Upper lobe of left lung (tissue), 6 donors: ENCODE results near the gene MYLK4. TPM values are rescaled to one million over a fixed set of nuclear protein-coding genes. Genes with fewer than 3 reads are reported as not detected.
A peak's percentile ranks its signal among the peaks of the same experiment; 100 is the strongest.

Experiments used
- ATAC-seq, 2 donors: fragments of 200-7000 bp; cut with Tn5 transposase; one replicate each; pipeline ENCODE4 v1.9.1; 2022; ENCODE audit warnings: mild to moderate bottlenecking in 2 of 2, moderate library complexity in 2 of 2; ENCODE audit not compliant: low FRiP score in 2 of 2
- DNase-seq, 2 donors: peaks; one replicate each; pipeline ENCODE4 v3.0.0-alpha.2; 2019 to 2020
- H3K27ac ChIP-seq, 4 donors: fragments of 200-600 bp; sonication (generic); one replicate each; pipeline ENCODE4 v1.5.1; 2016 to 2019
- H3K27me3 ChIP-seq, 4 donors: fragments of 200-600 bp; sonication (generic); one replicate each; pipeline ENCODE4 v1.5.1; 2017 to 2019
- H3K36me3 ChIP-seq, 4 donors: fragments of 200-600 bp; sonication (generic); one replicate each; pipeline ENCODE4 v1.5.1; 2016 to 2019
- H3K4me1 ChIP-seq, 4 donors: fragments of 200-600 bp; sonication (generic); one replicate each; pipeline ENCODE4 v1.5.1; 2018 to 2019
- H3K4me3 ChIP-seq, 4 donors: fragments of 200-600 bp; sonication (generic); one replicate each; pipeline ENCODE4 v1.5.1; 2017 to 2019; ENCODE audit warnings: mild to moderate bottlenecking in 2 of 4, moderate library complexity in 1 of 4
- H3K9me3 ChIP-seq, 4 donors: fragments of 200-600 bp; sonication (generic); one replicate each; pipeline ENCODE4 v1.5.1; 2018 to 2019
- EP300 ChIP-seq, 4 donors: sonication (generic); formaldehyde crosslinking; IDR thresholded peaks; one replicate each; pipeline ENCODE4 v1.5.1; 2017; ENCODE audit warnings: antibody characterized with exemption in 4 of 4, control low read depth in 2 of 4
- POLR2A ChIP-seq, 4 donors: fragments of 450-650 bp; IDR thresholded peaks; one replicate each; pipeline ENCODE4 v1.5.1; 2016 to 2017; ENCODE audit warnings: antibody characterized with exemption in 4 of 4, mild to moderate bottlenecking in 2 of 4
- POLR2AphosphoS5 ChIP-seq, 2 donors: sonication (generic); formaldehyde crosslinking; IDR thresholded peaks; one replicate each; pipeline ENCODE4 v1.5.1; 2017; ENCODE audit warnings: antibody characterized with exemption in 2 of 2
- WGBS, 2 donors: methylation state at CpG; one replicate each; pipeline ENCODE4 v1.1.5; 2017 to 2018; 5-methylcytosine and 5-hydroxymethylcytosine counted together
- total RNA-seq, 6 donors: library from RNA; depleted of rRNA in 4 of 6; stranded (reverse); fragments of >200 nt in 4 of 6; gene quantifications; one replicate each; pipeline versions ENCODE4 v1.1.0 to v1.2.1, GENCODE V29; 2016 to 2021
- TF ChIP-seq, protein P1 (sequence below), 6 experiments: fragments of 450-650 bp in 4 of 6; fragments of 200-600 bp in 2 of 6; sonication (generic) in 2 of 6; IDR thresholded peaks; one replicate each; pipeline ENCODE4 v1.5.1; 2016 to 2019; ENCODE audit warnings: antibody characterized with exemption in 6 of 6
- donor health status: DM: no; HTN: no; CAD: no; lungs with moderate emphysema.
- donor health status: DM: no; HTN: yes; CAD: no; lungs with severe emphysema.

MYLK4 gene
- total RNA-seq, 6 donors from 2014 or later, result 0.64 to 2.6 (median 1.2) TPM

DNA sequence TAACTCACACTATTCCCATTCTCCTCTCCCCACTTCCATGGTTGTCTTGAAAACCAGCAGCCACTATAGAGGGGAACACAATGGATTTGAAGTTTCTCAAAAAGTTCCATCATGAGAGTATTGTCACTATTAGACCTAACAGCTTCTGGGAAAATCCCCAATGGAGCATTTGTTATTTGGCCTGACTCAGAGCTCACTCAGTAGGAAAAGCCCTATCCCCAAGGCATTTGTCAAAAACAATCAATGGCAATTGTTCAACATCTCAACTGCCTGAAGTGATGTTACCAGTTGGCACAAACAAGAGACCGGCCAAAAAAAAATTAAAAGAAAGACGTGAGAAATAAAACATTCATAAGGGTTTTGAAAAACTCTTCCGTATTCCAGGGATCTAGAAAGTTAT lies 98.8 kb downstream of the MYLK4 start:
- DNase-seq, result no peak
- TF ChIP-seq POLR2A (IDR thresholded peaks at IDR 0.05), result no peak
- no peak for TF ChIP-seq POLR2AphosphoS5 (IDR thresholded peaks at IDR 0.05)
- TF ChIP-seq, protein P1, sequence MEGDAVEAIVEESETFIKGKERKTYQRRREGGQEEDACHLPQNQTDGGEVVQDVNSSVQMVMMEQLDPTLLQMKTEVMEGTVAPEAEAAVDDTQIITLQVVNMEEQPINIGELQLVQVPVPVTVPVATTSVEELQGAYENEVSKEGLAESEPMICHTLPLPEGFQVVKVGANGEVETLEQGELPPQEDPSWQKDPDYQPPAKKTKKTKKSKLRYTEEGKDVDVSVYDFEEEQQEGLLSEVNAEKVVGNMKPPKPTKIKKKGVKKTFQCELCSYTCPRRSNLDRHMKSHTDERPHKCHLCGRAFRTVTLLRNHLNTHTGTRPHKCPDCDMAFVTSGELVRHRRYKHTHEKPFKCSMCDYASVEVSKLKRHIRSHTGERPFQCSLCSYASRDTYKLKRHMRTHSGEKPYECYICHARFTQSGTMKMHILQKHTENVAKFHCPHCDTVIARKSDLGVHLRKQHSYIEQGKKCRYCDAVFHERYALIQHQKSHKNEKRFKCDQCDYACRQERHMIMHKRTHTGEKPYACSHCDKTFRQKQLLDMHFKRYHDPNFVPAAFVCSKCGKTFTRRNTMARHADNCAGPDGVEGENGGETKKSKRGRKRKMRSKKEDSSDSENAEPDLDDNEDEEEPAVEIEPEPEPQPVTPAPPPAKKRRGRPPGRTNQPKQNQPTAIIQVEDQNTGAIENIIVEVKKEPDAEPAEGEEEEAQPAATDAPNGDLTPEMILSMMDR (IDR thresholded peaks at IDR 0.05), result no peak
- TF ChIP-seq EP300 (IDR thresholded peaks at IDR 0.05), result no peak
- 89 to 93% methylated on average over 3 of the region's 3 CpGs for WGBS, 2 donors
- no peaks in the 10 kb centered on the region for H3K27me3 ChIP-seq
- no peak overlapping the region for H3K27ac ChIP-seq
- no peak overlapping the region for H3K4me3 ChIP-seq
- H3K9me3 ChIP-seq, result no peaks in the 10 kb centered on the region
- no peaks in the 10 kb centered on the region for H3K4me1 ChIP-seq
- no peaks in the 10 kb centered on the region for H3K36me3 ChIP-seq
- no peak for ATAC-seq

DNA sequence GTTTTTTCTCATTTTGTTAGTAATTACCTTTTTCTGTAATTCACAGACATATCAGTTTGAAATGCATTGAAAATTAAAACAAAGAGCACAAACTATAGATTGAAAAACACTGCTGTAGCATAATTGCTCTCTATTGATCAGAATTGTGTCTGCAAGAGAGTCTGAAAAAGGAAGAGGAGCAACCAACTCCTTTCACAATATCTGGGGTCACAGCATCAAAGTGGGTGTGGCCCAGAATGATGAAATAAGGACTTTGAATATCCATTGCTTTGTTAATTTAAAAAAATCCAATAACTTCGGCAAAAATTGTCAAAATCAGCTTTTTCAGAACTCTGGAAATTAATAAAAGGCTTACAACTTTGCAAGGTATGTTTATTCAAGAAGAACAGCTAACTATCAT lies 99.2 kb downstream of the MYLK4 start:
- Histone ChIP-seq H3K4me1 (no peaks in the 10 kb centered on the region), H3K27ac (no peak overlapping the region), H3K9me3 (no peaks in the 10 kb centered on the region), H3K4me3 (no peak overlapping the region), H3K27me3 (no peaks in the 10 kb centered on the region), H3K36me3 (no peaks in the 10 kb centered on the region)
- DNase-seq (no peak), ATAC-seq (no peak)
- 67 to 73% methylated on average over 1 of the region's 1 CpG for WGBS, 2 donors
- no peak for TF ChIP-seq POLR2AphosphoS5 (IDR thresholded peaks at IDR 0.05)
- TF ChIP-seq, protein P1 (IDR thresholded peaks at IDR 0.05), result no peak
- TF ChIP-seq EP300 (IDR thresholded peaks at IDR 0.05), result no peak
- no peak for TF ChIP-seq POLR2A (IDR thresholded peaks at IDR 0.05)

DNA sequence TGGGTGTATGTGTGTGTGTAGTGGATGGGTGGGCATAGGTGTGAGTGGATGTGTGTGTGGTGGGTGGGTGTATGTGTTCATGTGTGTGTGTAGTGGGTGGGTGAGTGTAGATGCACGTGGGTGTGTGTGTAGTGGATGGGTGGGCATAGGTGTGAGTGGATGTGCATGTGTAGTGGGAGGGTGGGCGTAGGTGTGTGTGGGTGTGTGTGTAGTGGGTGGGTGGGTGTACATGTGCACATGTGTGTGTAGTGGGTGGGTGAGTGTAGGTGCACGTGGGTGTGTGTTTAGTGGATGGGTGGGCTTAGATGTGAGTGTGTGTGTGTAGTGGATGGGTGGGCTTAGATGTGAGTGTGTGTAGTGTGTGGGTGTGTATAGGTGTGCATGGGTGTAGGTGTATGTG lies 104.4 kb downstream of the MYLK4 start:
- Histone ChIP-seq H3K27me3 (no peaks in the 10 kb centered on the region), H3K27ac (no peak overlapping the region), H3K4me1 (no peaks in the 10 kb centered on the region), H3K36me3 (no peaks in the 10 kb centered on the region), H3K4me3 (no peak overlapping the region), H3K9me3 (no peaks in the 10 kb centered on the region)
- DNase-seq (no peak), ATAC-seq (peak in 1 of 2 donors; percentile 61)
- 79 to 85% methylated on average over 3 of the region's 3 CpGs for WGBS, 2 donors
- TF ChIP-seq POLR2AphosphoS5 (IDR thresholded peaks at IDR 0.05), result no peak
- TF ChIP-seq EP300 (IDR thresholded peaks at IDR 0.05), result no peak
- TF ChIP-seq, protein P1 (IDR thresholded peaks at IDR 0.05), result no peak
- TF ChIP-seq POLR2A (IDR thresholded peaks at IDR 0.05), result no peak

DNA sequence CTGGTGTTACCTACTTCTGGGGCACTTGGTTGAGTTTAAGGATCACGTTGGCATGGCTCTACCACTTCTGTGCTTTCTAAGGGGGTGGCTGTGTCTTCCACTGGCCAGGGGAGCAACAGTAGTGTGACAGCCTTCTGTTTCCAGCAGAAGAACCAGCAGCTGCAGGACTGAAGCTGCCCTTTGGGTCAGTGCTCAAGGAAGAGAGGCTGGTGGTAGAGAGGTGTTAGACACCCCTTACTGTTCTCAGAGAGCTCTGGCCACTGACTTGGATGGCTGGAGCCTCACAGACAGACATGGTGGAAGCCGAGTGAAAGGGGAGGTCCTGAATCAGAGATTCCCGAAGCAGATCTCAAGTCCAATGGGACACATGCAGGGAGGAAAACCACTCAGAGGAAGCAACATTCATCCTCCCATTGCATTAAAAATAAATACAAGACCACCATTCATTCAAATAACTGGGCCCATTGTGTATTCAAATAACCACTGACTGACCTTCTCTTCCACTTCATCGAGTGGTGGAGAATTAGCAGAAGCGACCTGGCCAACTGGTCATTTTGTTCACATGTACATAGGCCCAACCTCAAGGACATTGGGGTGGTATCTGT lies 106.7 kb downstream of the MYLK4 start:
- Histone ChIP-seq H3K4me3 (no peak overlapping the region), H3K27me3 (no peaks in the 10 kb centered on the region), H3K27ac (no peak overlapping the region), H3K9me3 (no peaks in the 10 kb centered on the region), H3K4me1 (no peaks in the 10 kb centered on the region), H3K36me3 (no peaks in the 10 kb centered on the region)
- no peak for ATAC-seq
- 87 to 93% methylated on average over 5 of the region's 5 CpGs for WGBS, 2 donors
- no peak for DNase-seq
- no peak for TF ChIP-seq POLR2AphosphoS5 (IDR thresholded peaks at IDR 0.05)
- no peak for TF ChIP-seq EP300 (IDR thresholded peaks at IDR 0.05)
- no peak for TF ChIP-seq POLR2A (IDR thresholded peaks at IDR 0.05)
- TF ChIP-seq, protein P1 (IDR thresholded peaks at IDR 0.05), result no peak

DNA sequence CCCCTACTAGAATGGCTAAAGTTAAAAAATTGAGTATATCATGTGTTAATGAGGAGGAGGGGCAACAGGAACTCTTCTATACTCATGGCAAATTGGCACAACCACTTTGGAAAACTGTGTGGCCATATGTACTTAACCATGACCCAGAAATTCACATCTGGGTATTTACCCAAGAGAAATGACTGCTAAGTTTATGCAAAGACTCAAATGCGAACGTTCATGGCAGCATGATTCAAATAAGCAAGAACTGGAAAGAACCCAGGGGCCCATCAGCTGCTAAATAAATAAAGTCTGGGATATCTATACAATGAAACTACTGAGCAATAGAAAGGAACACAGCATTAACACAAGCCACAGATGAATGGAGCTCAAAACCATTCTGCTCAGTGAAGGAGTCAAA lies 107.6 kb downstream of the MYLK4 start:
- H3K36me3 ChIP-seq, result no peaks in the 10 kb centered on the region
- H3K4me3 ChIP-seq, result no peak overlapping the region
- ATAC-seq (no peak), DNase-seq (no peak)
- 74 to 75% methylated on average over 2 of the region's 2 CpGs for WGBS, 2 donors
- no peaks in the 10 kb centered on the region for H3K4me1 ChIP-seq
- no peak for TF ChIP-seq EP300 (IDR thresholded peaks at IDR 0.05)
- TF ChIP-seq, protein P1 (IDR thresholded peaks at IDR 0.05), result no peak
- no peaks in the 10 kb centered on the region for H3K27me3 ChIP-seq
- no peaks in the 10 kb centered on the region for H3K9me3 ChIP-seq
- no peak overlapping the region for H3K27ac ChIP-seq
